ENCODE results near the gene PTK7. TPM values are rescaled to one million over a fixed set of nuclear protein-coding genes. Genes with fewer than 3 reads are reported as not detected.

The PTK7 gene
- total and polyA plus RNA-seq, 2 of the 8 experiments (the other 6 are each of a cell fraction or from before 2014, with no cell fraction given): 110 to 138 TPM

DNA sequence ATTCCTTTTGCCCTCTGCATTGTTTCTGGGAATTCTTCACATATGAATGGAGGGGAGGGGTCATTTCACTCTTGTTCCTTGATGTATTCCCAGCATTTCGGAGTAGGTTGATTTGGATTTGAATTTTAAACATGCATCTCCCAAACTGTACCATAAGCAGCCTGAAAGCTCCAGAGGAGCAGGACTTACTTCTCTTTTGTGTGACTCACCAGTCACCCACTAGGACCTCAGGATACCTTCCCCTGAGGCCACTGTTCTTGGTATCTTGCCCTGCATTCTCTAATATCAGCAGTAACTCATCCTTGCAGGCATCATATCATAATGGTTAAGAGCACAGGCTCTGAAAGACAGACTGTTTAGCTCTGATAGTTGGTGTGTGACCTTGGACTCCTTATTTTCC is 17.6 kb upstream of the PTK7 start:
- no peak overlapping the region for H3K18ac ChIP-seq (ENCODE audit: extremely low read depth, low read length)
- H2BK20ac ChIP-seq (ENCODE audit: low read length): no peak overlapping the region
- DNase-seq (ENCODE audit: low read depth in 1 of 2, low spot score in 2 of 2): no peak
- no peaks in the 10 kb centered on the region for H3K9me3 ChIP-seq (ENCODE audit: insufficient read depth in 2 of 2, low read depth in 1 of 2, low read length in 1 of 2)
- peaks cover 10% of the 10 kb centered on the region; the same call in 1 of the 2 replicates for H3K23me2 ChIP-seq (ENCODE audit: low read depth, low read length)
- peak overlapping the region; percentile 83; the same call in 1 of the 2 replicates for H3K27ac ChIP-seq (ENCODE audit: low read depth, low read length)
- H3K9ac ChIP-seq (replicated peaks in 1 of 4; ENCODE audit: extremely low read depth in 1 of 4, low read depth in 3 of 4, low read length in 3 of 4): peak overlapping the region; percentile 82 to 92 (median 91); a peak in 6 of 7 replicates
- 88% methylated on average over 1 of the region's 1 CpG; no CpG with 5 or more reads in 1 of the 2 experiments for WGBS, 2 experiments (ENCODE audit: extremely low coverage in 1 of 2, insufficient coverage in 1 of 2, insufficient read length in 1 of 2, insufficient replicate concordance in 2 of 2, low coverage in 1 of 2, low lambda C conversion rate in 2 of 2, missing lambda C conversion rate in 1 of 2)
- H3K4me1 ChIP-seq (replicated peaks in 1 of 4; ENCODE audit: control insufficient read depth in 3 of 4, insufficient read depth in 4 of 4, low read length in 3 of 4): peaks cover 4 to 12% (median 5%) of the 10 kb centered on the region in 4 experiments; a peak in 5 of 7 replicates
- no peak overlapping the region for H2BK12ac ChIP-seq (ENCODE audit: low read depth, low read length)
- no peaks in the 10 kb centered on the region for H3K27me3 ChIP-seq (replicated peaks in 1 of 4; ENCODE audit: control insufficient read depth in 3 of 4, extremely low read depth in 1 of 4, insufficient read depth in 3 of 4, low read length in 3 of 4)
- peaks cover 3 to 16% (median 11%) of the 10 kb centered on the region in 4 experiments; a peak in 6 of 8 replicates for H3K36me3 ChIP-seq (ENCODE audit: control insufficient read depth in 2 of 4, insufficient read depth in 4 of 4, low read length in 3 of 4)
- H4K91ac ChIP-seq (replicated peaks; ENCODE audit: insufficient read length, low read length): no peak overlapping the region
- H3K23ac ChIP-seq (ENCODE audit: insufficient read length): no peak overlapping the region
- no peak overlapping the region for H2BK120ac ChIP-seq (replicated peaks; ENCODE audit: low read depth, low read length)
- CTCF ChIA-PET (ENCODE audit: partially characterized antibody): interaction anchor here (0.7 to 3.1 kb wide), 6 partner anchors 8 to 87 kb away, joined by 3 to 20 read pairs (median 4); no protein-coding TSS in a partner anchor
- FAIRE-seq: no peak
- H3K4me2 ChIP-seq (ENCODE audit: insufficient read depth in 1 of 2, low read depth in 2 of 2, low read length in 2 of 2): peak overlapping the region; percentile 74 to 92
- H3K56ac ChIP-seq (replicated peaks; ENCODE audit: insufficient read length, low read depth, low read length): no peak overlapping the region
- H4K5ac ChIP-seq (ENCODE audit: insufficient read length, low read depth, low read length): no peak overlapping the region
- no peak overlapping the region for H2BK5ac ChIP-seq (ENCODE audit: low read depth, low read length)
- H3K79me2 ChIP-seq (ENCODE audit: control insufficient read depth in 1 of 2, insufficient read depth in 2 of 2, low read length in 2 of 2): peaks cover 6 to 16% of the 10 kb centered on the region in 2 experiments; a peak in 3 of 4 replicates
- no peak overlapping the region for H4K8ac ChIP-seq (ENCODE audit: extremely low read depth, insufficient read depth, low read length)
- H2AK5ac ChIP-seq (ENCODE audit: low read depth, low read length): no peak overlapping the region; the same call in 1 of the 2 replicates
- no peak overlapping the region for H3K14ac ChIP-seq (ENCODE audit: insufficient read length)
- H2AFZ ChIP-seq (ENCODE audit: low read length): no peak overlapping the region
- POLR2A ChIA-PET (ENCODE audit: partially characterized antibody): interaction anchor here (1.0 to 3.5 kb wide), 17 partner anchors 9 to 171 kb away, joined by 3 to 19 read pairs (median 5); partner anchors contain the start of genes DNPH1, KLHDC3, MEA1 and PEX6
- H4K20me1 ChIP-seq (replicated peaks in 1 of 2; ENCODE audit: control insufficient read depth in 1 of 2, insufficient read depth in 2 of 2, low read length in 2 of 2): no peaks in the 10 kb centered on the region
- H3K4ac ChIP-seq (replicated peaks; ENCODE audit: insufficient read length, low read depth, low read length): no peak overlapping the region
- peak overlapping the region; percentile 90 to 99 (median 98) for H3K4me3 ChIP-seq (ENCODE audit: extremely low read depth in 1 of 4, insufficient read depth in 2 of 4, low read depth in 3 of 4, low read length in 4 of 4)
- H3K79me1 ChIP-seq (ENCODE audit: low read depth, low read length): peaks cover 14% of the 10 kb centered on the region
- no peak overlapping the region for H2BK15ac ChIP-seq (ENCODE audit: low read length)
- TF ChIP-seq SAP30 (IDR thresholded peaks at IDR 0.05; ENCODE audit: insufficient read depth, insufficient replicate concordance, low read length) (no peak), RBBP5 (IDR thresholded peaks at IDR 0.05; ENCODE audit: borderline replicate concordance, low read depth, low read length) (no peak), JUND (IDR thresholded peaks at IDR 0.05; ENCODE audit: low read length) (no peak), SIN3A (conservative IDR thresholded peaks at IDR 0.05 in 1 of 2, IDR thresholded peaks at IDR 0.05 in 1 of 2; ENCODE audit: low read depth in 1 of 2, low read length in 2 of 2) (no peak), RXRA (IDR thresholded peaks at IDR 0.05; ENCODE audit: insufficient read depth, low read depth, low read length) (no peak), JUN (IDR thresholded peaks at IDR 0.05; ENCODE audit: low read depth, low read length) (no peak), RFX5 (IDR thresholded peaks at IDR 0.05; ENCODE audit: borderline replicate concordance, low read depth, low read length) (no peak), BACH1 (IDR thresholded peaks at IDR 0.05; ENCODE audit: low read length) (no peak), TCF12 (IDR thresholded peaks at IDR 0.05; ENCODE audit: low read depth, low read length) (no peak)
- TF ChIP-seq, protein P1, sequence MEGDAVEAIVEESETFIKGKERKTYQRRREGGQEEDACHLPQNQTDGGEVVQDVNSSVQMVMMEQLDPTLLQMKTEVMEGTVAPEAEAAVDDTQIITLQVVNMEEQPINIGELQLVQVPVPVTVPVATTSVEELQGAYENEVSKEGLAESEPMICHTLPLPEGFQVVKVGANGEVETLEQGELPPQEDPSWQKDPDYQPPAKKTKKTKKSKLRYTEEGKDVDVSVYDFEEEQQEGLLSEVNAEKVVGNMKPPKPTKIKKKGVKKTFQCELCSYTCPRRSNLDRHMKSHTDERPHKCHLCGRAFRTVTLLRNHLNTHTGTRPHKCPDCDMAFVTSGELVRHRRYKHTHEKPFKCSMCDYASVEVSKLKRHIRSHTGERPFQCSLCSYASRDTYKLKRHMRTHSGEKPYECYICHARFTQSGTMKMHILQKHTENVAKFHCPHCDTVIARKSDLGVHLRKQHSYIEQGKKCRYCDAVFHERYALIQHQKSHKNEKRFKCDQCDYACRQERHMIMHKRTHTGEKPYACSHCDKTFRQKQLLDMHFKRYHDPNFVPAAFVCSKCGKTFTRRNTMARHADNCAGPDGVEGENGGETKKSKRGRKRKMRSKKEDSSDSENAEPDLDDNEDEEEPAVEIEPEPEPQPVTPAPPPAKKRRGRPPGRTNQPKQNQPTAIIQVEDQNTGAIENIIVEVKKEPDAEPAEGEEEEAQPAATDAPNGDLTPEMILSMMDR (IDR thresholded peaks at IDR 0.05; ENCODE audit: control extremely low read depth in 1 of 3, insufficient read depth in 1 of 3, low read depth in 1 of 3, low read length in 3 of 3): no peak
